ENCODE measurements around the gene ANKMY1. TPM values are rescaled to one million over a fixed set of nuclear protein-coding genes. Genes with fewer than 3 reads are reported as not detected.

ANKMY1 gene
- total and polyA plus RNA-seq, 2 of the 8 experiments (the other 6 are each of a cell fraction or from before 2014, with no cell fraction given) = 4.5 to 4.8 TPM

DNA sequence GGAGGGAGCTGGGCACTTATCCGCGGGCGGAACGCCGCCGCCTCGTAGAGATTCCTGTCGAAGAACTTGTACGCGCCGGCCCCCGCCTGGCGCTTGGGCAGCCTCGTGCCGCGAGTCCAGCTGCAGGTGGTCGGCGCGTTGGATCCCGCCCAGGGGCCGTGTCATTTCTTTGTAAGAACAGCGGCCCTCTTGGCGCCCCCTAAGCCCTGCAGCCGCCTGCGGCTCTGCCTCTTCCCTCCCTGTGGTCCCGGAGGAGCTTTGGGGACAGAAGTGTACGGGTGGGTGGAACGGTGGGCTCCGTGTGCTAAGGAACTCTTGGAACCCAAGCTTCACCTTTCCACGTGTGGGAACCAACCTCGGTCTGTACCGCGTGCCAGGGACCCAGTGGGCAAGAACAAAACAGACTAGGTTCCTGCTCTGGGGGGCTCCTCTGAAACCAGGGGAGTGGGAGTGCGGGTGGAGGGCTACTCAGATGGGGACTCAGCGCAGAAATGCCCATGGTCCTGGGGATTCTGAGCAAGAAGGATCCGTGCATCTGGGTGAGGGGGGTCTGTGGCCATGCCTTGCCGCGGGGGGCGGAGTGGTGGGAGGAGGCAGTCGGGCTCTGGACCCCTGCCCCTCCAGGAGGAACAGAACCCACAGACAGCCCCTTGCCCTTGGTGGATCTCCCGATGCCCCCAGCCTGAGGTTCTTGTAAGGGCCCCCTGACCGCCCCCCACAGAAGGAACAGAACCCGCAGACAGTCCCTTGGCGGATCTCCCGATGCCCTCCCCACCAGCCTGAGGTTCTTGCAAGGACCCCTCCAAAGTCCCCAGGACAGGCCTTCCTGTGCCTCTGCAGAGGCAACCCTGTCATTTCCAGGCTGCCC, 120.9 kb downstream of the ANKMY1 start (continued):
- no peak for TF ChIP-seq JUN (IDR thresholded peaks at IDR 0.05; ENCODE audit: low read depth, low read length)
- no peak for TF ChIP-seq TAF1 (IDR thresholded peaks at IDR 0.05; ENCODE audit: low read depth, low read length)
- no peak for TF ChIP-seq EGR1 (IDR thresholded peaks at IDR 0.05; ENCODE audit: borderline replicate concordance, low read depth, low read length)
- TF ChIP-seq FOSL1 (IDR thresholded peaks at IDR 0.05; ENCODE audit: insufficient read depth, low read depth, low read length) = no peak
- no peak for TF ChIP-seq ATF2 (IDR thresholded peaks at IDR 0.05; ENCODE audit: low read length)
- TF ChIP-seq TCF12 (IDR thresholded peaks at IDR 0.05; ENCODE audit: low read depth, low read length) = peak; percentile 60; the same call in 1 of the 2 replicates
- TF ChIP-seq BRCA1 (IDR thresholded peaks at IDR 0.05; ENCODE audit: low read depth, low read length) = no peak
- no peak for TF ChIP-seq POLR2A (IDR thresholded peaks at IDR 0.05; ENCODE audit: control extremely low read depth in 1 of 2, low read depth in 2 of 2, low read length in 2 of 2)
- TF ChIP-seq PHF8 (conservative IDR thresholded peaks at IDR 0.05; ENCODE audit: low read depth, low read length) = no peak
- TF ChIP-seq SIX5 (IDR thresholded peaks at IDR 0.05; ENCODE audit: low read depth, low read length) = no peak
- TF ChIP-seq KDM4A (IDR thresholded peaks at IDR 0.05; ENCODE audit: low read depth, low read length, severe bottlenecking) = no peak
